ENCODE measurements around the gene HOXA13.

GRCh38 chr7:27162561-27163287, 37.2 kb downstream of the HOXA13 start:
- TF ChIP-seq, protein P1, sequence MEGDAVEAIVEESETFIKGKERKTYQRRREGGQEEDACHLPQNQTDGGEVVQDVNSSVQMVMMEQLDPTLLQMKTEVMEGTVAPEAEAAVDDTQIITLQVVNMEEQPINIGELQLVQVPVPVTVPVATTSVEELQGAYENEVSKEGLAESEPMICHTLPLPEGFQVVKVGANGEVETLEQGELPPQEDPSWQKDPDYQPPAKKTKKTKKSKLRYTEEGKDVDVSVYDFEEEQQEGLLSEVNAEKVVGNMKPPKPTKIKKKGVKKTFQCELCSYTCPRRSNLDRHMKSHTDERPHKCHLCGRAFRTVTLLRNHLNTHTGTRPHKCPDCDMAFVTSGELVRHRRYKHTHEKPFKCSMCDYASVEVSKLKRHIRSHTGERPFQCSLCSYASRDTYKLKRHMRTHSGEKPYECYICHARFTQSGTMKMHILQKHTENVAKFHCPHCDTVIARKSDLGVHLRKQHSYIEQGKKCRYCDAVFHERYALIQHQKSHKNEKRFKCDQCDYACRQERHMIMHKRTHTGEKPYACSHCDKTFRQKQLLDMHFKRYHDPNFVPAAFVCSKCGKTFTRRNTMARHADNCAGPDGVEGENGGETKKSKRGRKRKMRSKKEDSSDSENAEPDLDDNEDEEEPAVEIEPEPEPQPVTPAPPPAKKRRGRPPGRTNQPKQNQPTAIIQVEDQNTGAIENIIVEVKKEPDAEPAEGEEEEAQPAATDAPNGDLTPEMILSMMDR (IDR thresholded peaks at IDR 0.05; ENCODE audit: poor library complexity) = no peak
- TF ChIP-seq EZH2phosphoT487 (IDR thresholded peaks at IDR 0.05; ENCODE audit: low read depth, severe bottlenecking, unreplicated experiment) (no peak), EZH2 (IDR thresholded peaks at IDR 0.05; ENCODE audit: borderline replicate concordance) (no peak)

Data from hepatocyte (in vitro differentiated cells).